ENCODE results near the gene CCL15.

GRCh38 chr17:35998018-35998545 lies 3.3 kb downstream of the CCL15 start:
- TF ChIP-seq CTCF (IDR thresholded peaks at IDR 0.05) (no peak), POLR2A (IDR thresholded peaks at IDR 0.05) (no peak)
